ENCODE results near the gene FTH1. TPM values are rescaled to one million over a fixed set of nuclear protein-coding genes. Genes with fewer than 3 reads are reported as not detected.

FTH1 gene
- total RNA-seq, 1 donor from 2014 or later, result 393 TPM

- DNase-seq (ENCODE audit: low read depth in 2 of 2), result peak; percentile 56 to 70
Observed at GRCh38 chr11:61949169-61950034, 18.0 kb downstream of the FTH1 start.

- DNase-seq (ENCODE audit: low read depth in 2 of 2), result no peak
Observed at GRCh38 chr11:61948505-61948904, 18.9 kb downstream of the FTH1 start.

GRCh38 chr11:61947486-61948210 lies 19.8 kb downstream of the FTH1 start:
- peak; percentile 77 to 81 for DNase-seq (ENCODE audit: low read depth in 2 of 2)

- DNase-seq (ENCODE audit: low read depth in 2 of 2), result no peak
Observed at GRCh38 chr11:61946894-61947293, 20.5 kb downstream of the FTH1 start.

GRCh38 chr11:61945191-61945590 lies 22.2 kb downstream of the FTH1 start:
- no peak for DNase-seq (ENCODE audit: low read depth in 2 of 2)

GRCh38 chr11:61940466-61940865 lies 27.0 kb downstream of the FTH1 start:
- DNase-seq (ENCODE audit: low read depth in 2 of 2), result no peak

GRCh38 chr11:61935861-61936260 lies 31.6 kb downstream of the FTH1 start:
- DNase-seq (ENCODE audit: low read depth in 2 of 2), result no peak

- no peak for DNase-seq (ENCODE audit: low read depth in 2 of 2)
Observed at GRCh38 chr11:61930933-61931332, 36.5 kb downstream of the FTH1 start.

GRCh38 chr11:61928606-61929005 lies 38.8 kb downstream of the FTH1 start:
- no peak for DNase-seq (ENCODE audit: low read depth in 2 of 2)

GRCh38 chr11:61927501-61927900 lies 39.9 kb downstream of the FTH1 start:
- DNase-seq (ENCODE audit: low read depth in 2 of 2), result no peak

GRCh38 chr11:61926235-61926634 lies 41.2 kb downstream of the FTH1 start:
- DNase-seq (ENCODE audit: low read depth in 2 of 2), result no peak

GRCh38 chr11:61925736-61926135 lies 41.7 kb downstream of the FTH1 start:
- no peak for DNase-seq (ENCODE audit: low read depth in 2 of 2)

GRCh38 chr11:61924064-61924455 lies 43.4 kb downstream of the FTH1 start:
- no peak for DNase-seq (ENCODE audit: low read depth in 2 of 2)

- DNase-seq (ENCODE audit: low read depth in 2 of 2), result peak in 1 of 2 donors; percentile 17
Observed at GRCh38 chr11:61923166-61924063, 44.0 kb downstream of the FTH1 start.

GRCh38 chr11:61922539-61922938 lies 44.9 kb downstream of the FTH1 start:
- peak in 1 of 2 donors; percentile 34 for DNase-seq (ENCODE audit: low read depth in 2 of 2)

GRCh38 chr11:61921446-61921845 lies 46.0 kb downstream of the FTH1 start:
- DNase-seq (ENCODE audit: low read depth in 2 of 2), result no peak

- DNase-seq (ENCODE audit: low read depth in 2 of 2), result no peak
Observed at GRCh38 chr11:61919705-61920631, 47.5 kb downstream of the FTH1 start.

GRCh38 chr11:61918938-61919704 lies 48.3 kb downstream of the FTH1 start:
- no peak for DNase-seq (ENCODE audit: low read depth in 2 of 2)

- no peak for DNase-seq (ENCODE audit: low read depth in 2 of 2)
Observed at GRCh38 chr11:61918251-61918937, 49.0 kb downstream of the FTH1 start.

Data from dermis microvascular lymphatic vessel endothelial cell (primary cell).